IPS-18c (cell line): ENCODE results near the gene WNT7B.

Source experiments
- H3K4me3 ChIP-seq: 2 replicates; pipeline ENCODE4 v1.7.0; 2013; ENCODE audit warnings: low read depth, mild to moderate bottlenecking, low read length, moderate library complexity; ENCODE audit not compliant: insufficient read depth
- H3K9me3 ChIP-seq: one replicate; pipeline ENCODE4 v1.6.1; 2013; ENCODE audit warnings: mild to moderate bottlenecking, low read length, moderate library complexity; ENCODE audit not compliant: control insufficient read depth, insufficient read depth

Gene WNT7B

DNA sequence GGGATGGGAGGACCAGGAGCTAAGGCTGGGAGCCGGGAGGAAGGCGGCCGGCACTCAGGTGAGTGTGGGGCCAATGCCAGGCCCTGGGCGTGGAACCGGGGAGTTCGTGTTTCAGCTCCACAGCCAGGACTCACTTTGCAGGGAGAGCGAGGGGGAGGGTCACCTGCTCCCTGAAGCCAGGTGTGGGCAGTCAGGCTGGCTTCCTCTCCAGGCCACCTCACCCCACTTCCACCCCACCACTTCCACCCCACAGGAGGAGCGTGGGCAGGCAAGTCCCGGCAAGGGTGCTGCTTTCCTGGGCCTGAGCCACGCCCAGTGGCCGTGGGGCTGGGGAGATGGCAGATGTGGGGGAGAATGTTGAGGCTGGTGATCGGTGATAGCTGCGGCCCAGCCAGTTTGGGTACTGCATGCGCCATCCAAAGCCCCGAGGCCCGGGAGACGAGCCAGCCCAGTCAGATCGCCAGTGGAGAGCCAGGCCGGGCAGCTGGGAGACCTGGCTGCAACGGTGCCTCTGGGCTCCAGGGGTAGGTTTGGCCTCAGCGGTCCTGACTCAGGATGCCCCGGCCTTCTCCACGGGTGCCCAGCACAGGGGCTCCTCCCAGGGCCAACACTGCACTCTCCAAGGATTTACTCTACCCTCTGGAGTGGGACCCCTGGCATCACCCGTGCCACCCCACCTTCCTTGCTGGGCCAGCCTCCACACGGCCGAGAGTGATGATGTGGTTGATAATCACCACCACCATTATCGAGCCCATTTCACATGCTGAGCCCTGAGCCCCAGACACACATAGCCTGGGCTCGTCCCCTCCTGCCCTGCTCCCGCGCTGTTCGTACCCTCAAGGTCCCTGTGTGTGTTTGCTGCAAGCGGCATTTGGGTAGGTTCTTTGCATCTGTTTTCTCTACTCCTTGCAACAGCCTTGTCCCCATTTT is 93.8 kb downstream of the WNT7B start:
- no peak overlapping the region for H3K4me3 ChIP-seq
- H3K9me3 ChIP-seq, result peaks cover 2% of the 10 kb centered on the region

DNA sequence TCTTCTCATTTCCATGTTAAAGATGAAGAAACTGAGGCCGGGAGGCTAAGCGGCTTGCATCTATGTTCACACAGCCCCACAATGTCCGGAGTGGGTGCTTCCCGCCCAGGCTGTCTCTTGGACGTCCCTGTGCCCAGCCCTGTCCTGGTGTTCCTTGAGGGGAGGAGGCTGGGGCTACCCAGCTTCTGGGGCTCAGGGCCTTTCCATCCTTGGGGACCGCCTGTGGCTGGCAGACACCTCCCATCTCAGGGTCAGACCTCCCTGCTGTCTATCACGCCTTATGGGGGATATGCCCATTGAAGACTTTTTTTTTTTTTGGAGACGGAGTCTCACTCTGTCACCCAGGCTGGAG is 95.5 kb downstream of the WNT7B start:
- Histone ChIP-seq H3K4me3 (no peak overlapping the region), H3K9me3 (peaks cover 2% of the 10 kb centered on the region)

DNA sequence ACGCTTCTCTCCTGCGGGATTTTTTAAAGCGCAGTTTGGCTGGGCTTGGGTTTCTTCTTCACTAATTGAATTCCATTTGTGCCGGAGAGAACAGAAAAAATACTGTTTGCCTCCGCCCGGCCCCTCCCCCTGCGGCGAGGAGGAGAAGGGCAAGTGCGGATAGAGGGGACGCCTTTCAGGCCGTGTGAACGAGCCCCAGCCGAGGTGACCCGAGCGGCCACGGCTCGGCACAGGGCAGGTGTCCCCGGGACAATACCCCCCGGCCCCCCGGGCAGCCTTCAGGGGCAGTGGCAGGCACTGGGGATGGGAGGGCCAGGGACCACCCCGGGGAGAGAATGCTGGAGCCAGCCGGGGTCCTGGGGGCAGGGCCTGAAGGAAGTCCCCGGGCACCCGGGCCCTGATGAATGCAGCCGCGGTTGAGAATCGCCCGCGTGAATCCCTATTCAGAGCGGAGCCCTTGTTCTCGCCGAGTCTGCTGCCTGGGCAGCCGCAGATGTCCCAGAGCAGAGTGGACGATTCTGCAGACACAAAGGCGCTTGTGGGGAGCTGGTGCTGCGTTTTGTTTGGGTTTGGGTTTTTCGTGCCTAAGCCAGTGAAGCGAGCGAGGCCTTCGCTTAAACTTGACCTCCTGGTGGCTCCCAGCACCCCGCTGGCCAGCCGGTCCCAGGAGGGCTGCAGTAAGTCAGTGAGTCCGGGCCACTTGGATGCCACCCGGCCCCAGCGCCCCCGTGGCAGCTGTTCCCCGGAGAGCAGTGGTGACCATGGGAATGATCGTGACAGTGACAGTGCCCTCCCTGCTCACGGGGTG is 96.0 kb downstream of the WNT7B start:
- H3K9me3 ChIP-seq, result peaks cover 2% of the 10 kb centered on the region
- H3K4me3 ChIP-seq, result no peak overlapping the region

DNA sequence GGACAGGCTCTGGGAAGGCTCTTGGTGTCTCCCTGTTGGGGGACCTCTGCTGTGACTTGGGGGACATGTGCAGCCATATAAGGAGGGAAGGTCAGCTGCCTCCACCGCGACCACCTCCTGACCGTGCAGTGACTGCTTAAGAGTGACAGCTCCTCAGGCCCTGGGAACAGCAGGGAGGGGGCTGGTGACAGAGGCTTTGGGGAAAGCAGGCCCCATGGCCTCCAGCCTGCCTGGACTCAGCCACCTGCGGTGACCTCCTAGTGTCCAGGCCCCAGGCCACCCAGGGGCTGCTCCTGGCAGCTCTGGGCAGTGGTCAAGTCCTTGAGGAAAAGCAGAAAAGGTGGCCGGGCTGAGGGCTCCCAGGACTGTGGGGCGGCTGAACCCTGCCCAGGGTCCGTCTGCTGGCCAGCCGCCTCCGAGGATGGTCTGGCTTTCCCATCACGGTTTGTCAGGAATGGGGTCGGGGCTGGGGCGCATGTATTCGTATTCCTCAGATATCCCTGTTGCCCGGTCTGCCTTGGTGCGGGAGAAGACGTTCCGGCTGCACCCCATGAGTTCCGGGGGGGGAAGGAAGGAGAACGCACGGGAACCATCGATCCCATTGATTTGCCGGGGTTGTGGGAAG is 96.8 kb downstream of the WNT7B start:
- H3K4me3 ChIP-seq, result no peak overlapping the region
- H3K9me3 ChIP-seq, result peaks cover 2% of the 10 kb centered on the region

DNA sequence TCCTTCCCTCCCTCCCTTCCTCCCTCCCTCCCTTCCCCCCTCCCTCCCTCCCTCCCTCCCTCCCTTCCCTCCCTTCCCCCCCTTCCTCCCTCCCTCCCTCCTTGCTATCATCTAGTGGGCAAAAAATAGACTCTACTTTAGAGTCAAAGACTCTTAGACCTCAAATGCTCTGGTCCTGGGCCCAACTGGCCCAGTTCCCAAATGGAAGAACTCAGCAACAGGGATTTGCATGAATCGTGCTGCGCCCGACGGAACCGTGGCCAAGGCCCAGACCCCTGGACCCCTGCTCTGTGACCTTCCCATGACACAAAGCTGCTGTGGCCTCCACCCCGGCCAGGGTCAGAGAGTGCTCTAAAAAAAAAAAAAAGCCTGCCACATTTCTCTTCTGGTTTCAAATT is 97.4 kb downstream of the WNT7B start:
- H3K9me3 ChIP-seq, result peaks cover 2% of the 10 kb centered on the region
- no peak overlapping the region for H3K4me3 ChIP-seq

DNA sequence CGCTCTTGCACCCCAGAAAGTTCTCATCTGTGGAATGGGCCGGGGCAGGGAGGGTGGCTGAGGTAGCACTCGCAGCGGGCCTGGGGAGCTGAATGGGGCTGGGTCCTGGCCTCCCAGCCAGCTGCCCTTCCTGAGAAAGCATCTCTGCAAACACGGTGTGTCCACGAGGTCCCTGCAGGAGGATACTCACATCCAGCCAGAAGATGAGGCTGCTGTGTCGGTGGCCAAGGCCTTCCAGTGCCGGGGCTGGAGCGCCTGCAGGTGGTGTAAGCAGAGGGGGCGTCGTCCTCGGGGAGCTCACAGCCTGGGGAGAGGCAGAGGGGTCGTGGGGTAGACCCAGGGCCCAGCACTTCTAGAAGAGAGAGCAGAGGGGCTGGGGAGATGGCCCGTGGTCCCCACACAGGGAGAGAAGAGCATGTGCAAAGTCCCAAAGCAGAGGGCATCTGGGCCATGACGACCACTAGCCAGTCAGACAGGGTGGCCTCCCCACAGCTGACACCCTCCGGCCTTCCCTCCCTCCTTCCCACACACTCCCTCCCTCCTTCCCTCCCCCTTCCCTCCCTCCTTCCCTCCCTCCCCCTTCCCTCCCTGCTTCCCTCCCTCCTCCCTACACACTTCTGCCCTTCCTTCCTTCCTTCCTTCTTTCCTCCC is 97.9 kb downstream of the WNT7B start:
- no peak overlapping the region for H3K4me3 ChIP-seq
- H3K9me3 ChIP-seq, result peaks cover 2% of the 10 kb centered on the region

DNA sequence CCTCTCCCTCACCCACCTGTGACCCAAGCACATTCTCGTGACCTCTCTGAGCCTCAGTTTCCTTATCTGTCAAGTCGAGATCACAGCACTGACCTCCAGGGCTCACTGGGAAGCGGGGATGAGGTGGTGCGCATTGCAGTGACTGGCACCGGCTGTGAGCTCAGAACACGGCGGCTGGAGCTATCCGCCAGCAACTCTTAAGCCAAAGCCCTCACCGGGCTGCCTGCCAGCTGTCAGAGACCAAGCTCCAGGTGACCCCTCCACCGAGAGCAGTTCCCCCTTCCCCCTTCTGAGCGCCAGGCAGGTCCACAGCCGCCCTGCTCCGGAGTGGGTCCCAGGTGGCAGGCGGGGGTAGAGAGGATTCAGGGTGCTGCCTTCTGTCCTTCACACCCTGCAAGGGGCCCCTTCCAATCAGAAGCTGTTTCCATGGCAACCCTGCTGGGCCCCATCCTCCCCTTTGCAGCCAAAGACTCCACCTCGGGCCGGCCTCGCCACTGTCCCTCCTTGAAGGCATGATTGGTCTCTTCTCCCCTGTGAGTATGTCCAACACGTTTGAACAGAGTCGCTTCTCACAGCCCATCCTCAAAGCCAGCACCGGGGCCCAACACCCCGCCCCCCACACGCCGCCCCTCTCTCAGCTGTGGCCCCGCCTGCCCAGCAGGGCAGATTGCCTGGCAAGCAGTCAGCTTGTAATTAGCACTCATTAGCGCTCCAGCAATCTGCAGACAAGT is 98.7 kb downstream of the WNT7B start:
- Histone ChIP-seq H3K9me3 (peaks cover 2% of the 10 kb centered on the region), H3K4me3 (no peak overlapping the region)

DNA sequence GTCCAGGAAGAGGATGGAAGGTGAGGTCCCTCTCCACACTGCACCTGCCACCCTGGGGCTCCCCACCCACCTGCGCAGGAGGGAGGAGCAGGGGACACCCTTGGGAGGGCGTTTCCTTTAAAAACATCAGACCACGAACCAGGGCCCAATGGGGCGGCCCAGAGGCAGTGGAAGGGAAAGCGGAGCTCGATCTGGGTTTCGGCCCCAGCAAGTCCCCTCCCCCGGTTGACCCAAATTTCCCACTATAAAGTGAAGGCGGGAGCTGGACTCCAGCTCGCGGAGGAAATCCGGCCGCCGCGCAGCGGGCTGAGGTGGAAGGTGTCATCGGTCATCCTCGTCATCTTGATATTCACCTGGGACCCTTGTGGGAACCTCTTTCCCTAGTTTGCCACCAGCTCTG is 99.3 kb downstream of the WNT7B start:
- H3K4me3 ChIP-seq, result no peak overlapping the region
- H3K9me3 ChIP-seq, result no peaks in the 10 kb centered on the region

DNA sequence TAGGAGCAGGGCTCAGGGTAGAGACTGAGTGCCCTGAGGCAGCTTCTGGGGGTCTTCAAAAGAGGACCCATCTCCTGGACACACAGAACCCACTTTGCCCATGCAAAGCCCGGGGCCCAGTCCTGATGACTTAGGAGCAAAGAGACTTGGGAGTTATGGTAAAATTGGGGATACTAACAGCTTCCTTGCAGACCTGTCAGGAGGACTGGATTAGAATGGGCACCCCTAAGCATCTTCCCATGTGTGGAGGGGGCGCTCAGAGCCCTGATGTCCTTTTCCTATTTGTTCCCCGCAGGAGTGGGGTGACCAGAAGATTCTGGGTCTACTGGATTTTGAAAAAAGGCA is 100.0 kb downstream of the WNT7B start:
- H3K4me3 ChIP-seq, result no peak overlapping the region
- H3K9me3 ChIP-seq, result no peaks in the 10 kb centered on the region

DNA sequence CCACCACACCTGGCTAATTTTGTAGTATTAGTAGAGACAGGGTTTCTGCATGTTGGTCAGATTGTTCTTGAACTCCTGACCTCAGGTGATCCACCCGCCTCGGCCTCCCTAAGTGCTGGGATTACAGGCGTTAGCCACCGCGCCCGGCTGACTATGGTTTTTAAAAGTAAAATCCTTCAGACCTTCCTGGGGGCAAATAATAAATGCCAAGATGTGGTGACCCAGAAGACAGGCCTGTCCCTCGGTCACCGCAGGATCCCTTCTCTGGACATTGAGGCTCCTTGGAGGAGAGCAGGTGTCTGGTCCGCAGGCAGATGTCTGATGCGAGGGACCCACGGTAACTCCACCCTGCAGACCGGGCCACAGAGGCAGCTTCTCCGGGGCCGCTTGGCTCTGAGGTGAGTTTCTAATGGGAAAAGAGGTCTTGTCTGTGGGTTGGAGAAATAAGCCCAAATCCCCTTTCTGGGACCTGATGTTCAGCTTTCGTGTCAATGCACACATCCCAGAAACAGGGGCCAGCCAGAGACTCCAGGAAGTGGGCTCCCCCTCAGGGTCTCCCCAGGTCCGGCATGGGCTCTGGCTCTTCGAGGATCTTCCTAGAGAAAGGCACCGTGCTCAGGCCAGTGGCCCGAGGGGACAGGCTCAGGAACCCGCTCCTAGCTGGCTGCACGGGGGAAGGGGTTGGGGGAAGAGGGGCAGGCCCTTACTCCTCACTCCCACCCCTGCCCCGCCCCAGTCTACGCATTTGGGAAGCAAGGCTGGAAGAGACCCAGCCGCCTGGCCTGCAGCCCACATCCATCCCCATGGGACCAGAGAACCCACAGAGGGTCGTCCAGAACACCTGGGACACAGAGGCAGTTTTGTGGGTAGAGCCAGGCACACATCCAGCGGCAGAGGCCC is 100.6 kb downstream of the WNT7B start:
- Histone ChIP-seq H3K4me3 (no peak overlapping the region), H3K9me3 (no peaks in the 10 kb centered on the region)

DNA sequence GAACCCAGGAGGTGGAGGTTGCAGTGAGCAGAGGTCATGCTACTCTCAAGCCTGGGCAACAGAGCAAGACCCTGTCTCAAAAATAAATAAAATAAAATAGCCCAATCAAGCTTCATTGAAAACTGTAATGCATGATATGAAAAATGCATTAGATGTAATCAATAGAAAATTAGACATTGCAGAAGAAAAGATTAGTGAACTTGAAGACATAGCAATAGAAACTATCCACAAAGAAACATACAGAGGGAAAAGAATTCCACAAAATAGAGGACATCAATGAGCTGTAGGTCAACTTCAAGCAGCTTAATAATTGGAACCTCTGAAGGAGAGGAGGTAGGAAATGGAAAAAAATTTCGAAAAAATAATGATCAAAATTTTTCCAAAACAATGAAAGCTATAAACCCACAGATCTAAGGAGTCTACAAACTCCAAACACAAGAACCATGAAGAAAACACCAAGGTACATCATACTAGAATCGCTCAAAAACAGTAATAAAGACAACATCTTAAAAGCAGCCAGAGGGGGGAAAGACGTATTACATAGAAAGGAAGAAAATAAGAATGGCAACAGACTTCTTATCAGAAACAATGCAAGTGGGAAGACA is 104.2 kb downstream of the WNT7B start:
- Histone ChIP-seq H3K4me3 (no peak overlapping the region), H3K9me3 (no peaks in the 10 kb centered on the region)

DNA sequence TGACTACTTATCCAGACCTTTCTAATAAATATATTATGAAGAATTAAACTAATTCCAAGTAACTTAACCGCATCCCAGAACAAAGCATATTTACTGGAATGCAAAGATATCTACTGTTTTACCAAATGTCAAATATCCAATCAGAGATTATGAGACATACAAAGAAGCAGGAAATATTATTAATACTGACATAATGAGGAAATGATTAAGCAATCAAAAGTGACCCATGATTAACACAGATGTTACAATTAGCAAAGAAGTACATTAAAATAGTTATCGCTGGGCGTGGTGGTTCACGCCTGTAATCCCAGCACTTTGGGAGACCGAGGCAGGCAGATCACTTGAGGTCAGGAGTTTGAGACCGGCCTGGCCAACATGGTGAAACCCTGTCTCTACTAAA is 105.2 kb downstream of the WNT7B start:
- Histone ChIP-seq H3K4me3 (no peak overlapping the region), H3K9me3 (no peaks in the 10 kb centered on the region)
